Activated T-helper 1 cell treated with anti-CD3 and anti-CD28 coated beads, Interleukin-12 subunit alpha, Interleukin-12 subunit beta, Interleukin-2, Interleukin-4 antibody, amounts not matched to agents 30 ng/mL and 10 ng/mL and 1 ng/mL, durations not matched to agents 14 hours and 24 hours and 36 hours (primary cell): ENCODE data around the gene IGSF10. TPM values are rescaled to one million over a fixed set of nuclear protein-coding genes. Genes with fewer than 3 reads are reported as not detected.
"Not testable (repeated sequence)": the region's sequence is repeated elsewhere in the genome, so short reads cannot be mapped to it uniquely, and the experiment has no call there.

Experiments
- DNase-seq: peaks from one replicate; pipeline ENCODE4 v3.0.0; 2021; ENCODE audit warnings: low spot score
- H3K27ac Mint-ChIP-seq: one replicate; pipeline ENCODE4 v1.8.0; 2021; ENCODE audit warnings: mild to moderate bottlenecking, mixed read lengths
- H3K27me3 Mint-ChIP-seq: one replicate; pipeline ENCODE4 v1.8.0; 2022; ENCODE audit warnings: mild to moderate bottlenecking, moderate library complexity, mixed read lengths; ENCODE audit not compliant: insufficient read depth
- H3K36me3 Mint-ChIP-seq: one replicate; pipeline ENCODE4 v1.8.0; 2021; ENCODE audit warnings: low read depth, mixed read lengths
- H3K4me1 Mint-ChIP-seq: one replicate; pipeline ENCODE4 v1.8.0; 2021; ENCODE audit warnings: low read depth, mixed read lengths
- H3K4me3 Mint-ChIP-seq: one replicate; pipeline ENCODE4 v1.8.0; 2021; ENCODE audit warnings: mild to moderate bottlenecking, moderate library complexity, mixed read lengths
- H3K9me3 Mint-ChIP-seq: one replicate; pipeline ENCODE4 v1.8.0; 2021; ENCODE audit warnings: mixed read lengths
- intact Hi-C: fragments of 100-400 bp; cut with micrococcal nuclease; formaldehyde crosslinking; loops from one replicate; pipeline ENCODE4 v1.15.1; 2024
- total RNA-seq: library from RNA; stranded (reverse); gene quantifications from 2 replicates; pipeline ENCODE4 v1.2.3, GENCODE V29; 2022

IGSF10 gene, protein sequence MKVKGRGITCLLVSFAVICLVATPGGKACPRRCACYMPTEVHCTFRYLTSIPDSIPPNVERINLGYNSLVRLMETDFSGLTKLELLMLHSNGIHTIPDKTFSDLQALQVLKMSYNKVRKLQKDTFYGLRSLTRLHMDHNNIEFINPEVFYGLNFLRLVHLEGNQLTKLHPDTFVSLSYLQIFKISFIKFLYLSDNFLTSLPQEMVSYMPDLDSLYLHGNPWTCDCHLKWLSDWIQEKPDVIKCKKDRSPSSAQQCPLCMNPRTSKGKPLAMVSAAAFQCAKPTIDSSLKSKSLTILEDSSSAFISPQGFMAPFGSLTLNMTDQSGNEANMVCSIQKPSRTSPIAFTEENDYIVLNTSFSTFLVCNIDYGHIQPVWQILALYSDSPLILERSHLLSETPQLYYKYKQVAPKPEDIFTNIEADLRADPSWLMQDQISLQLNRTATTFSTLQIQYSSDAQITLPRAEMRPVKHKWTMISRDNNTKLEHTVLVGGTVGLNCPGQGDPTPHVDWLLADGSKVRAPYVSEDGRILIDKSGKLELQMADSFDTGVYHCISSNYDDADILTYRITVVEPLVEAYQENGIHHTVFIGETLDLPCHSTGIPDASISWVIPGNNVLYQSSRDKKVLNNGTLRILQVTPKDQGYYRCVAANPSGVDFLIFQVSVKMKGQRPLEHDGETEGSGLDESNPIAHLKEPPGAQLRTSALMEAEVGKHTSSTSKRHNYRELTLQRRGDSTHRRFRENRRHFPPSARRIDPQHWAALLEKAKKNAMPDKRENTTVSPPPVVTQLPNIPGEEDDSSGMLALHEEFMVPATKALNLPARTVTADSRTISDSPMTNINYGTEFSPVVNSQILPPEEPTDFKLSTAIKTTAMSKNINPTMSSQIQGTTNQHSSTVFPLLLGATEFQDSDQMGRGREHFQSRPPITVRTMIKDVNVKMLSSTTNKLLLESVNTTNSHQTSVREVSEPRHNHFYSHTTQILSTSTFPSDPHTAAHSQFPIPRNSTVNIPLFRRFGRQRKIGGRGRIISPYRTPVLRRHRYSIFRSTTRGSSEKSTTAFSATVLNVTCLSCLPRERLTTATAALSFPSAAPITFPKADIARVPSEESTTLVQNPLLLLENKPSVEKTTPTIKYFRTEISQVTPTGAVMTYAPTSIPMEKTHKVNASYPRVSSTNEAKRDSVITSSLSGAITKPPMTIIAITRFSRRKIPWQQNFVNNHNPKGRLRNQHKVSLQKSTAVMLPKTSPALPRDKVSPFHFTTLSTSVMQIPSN (N-terminal part only)
- total RNA-seq = not detected in 2 replicates

GRCh38 chr3:151460774-151461450 lies at the start of gene IGSF10:
Gene IGSF10, minus strand, starts transcription at chr3:151461061. Its CDS starts 2,352 bp downstream, at chr3:151458709.
- Mint-ChIP-seq H3K9me3 (no peaks in the 10 kb centered on the region), H3K4me3 (no peak within 1 kb of the TSS), H3K36me3 (no peaks in the 10 kb centered on the region), H3K27ac (no peak within 1 kb of the TSS), H3K4me1 (no peaks in the 10 kb centered on the region), H3K27me3 (peaks cover 34% of the 10 kb centered on the region)
- intact Hi-C loops = no loop called here
- no peak for DNase-seq

- H3K27me3 Mint-ChIP-seq, H3K36me3 Mint-ChIP-seq, intact Hi-C loops, H3K9me3 Mint-ChIP-seq, H3K4me1 Mint-ChIP-seq, H3K27ac Mint-ChIP-seq, DNase-seq, H3K4me3 Mint-ChIP-seq: not testable (repeated sequence)
These were observed 48.7 kb upstream of the IGSF10 start for GRCh38 chr3:151509468-151510135.

GRCh38 chr3:151504606-151505005 lies 43.7 kb upstream of the IGSF10 start:
- no peaks in the 10 kb centered on the region for H3K9me3 Mint-ChIP-seq
- intact Hi-C loops = no loop called here
- no peak overlapping the region for H3K4me3 Mint-ChIP-seq
- no peaks in the 10 kb centered on the region for H3K4me1 Mint-ChIP-seq
- DNase-seq = no peak
- H3K36me3 Mint-ChIP-seq = no peaks in the 10 kb centered on the region
- no peak overlapping the region for H3K27ac Mint-ChIP-seq
- no peaks in the 10 kb centered on the region for H3K27me3 Mint-ChIP-seq

DNA sequence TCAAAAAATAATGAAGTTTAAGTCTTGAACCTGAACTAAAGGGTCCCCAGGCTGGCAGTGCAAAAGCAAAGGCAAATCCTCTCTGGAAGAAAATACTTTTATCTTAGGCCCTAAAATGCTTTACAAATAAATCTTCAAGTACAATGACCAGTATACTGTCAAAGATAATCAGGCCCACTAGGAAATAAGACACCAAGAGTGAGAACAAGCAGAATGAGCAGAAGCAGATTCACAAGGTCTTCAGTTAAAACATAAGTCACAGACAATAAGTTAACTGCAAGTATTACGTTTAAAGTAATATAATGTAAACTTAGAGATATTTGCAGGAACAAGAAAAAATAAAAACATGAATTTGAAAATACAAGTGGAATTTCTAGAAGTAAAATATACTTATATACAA lies 42.2 kb upstream of the IGSF10 start:
- Mint-ChIP-seq H3K27ac (no peak overlapping the region), H3K27me3 (no peaks in the 10 kb centered on the region), H3K9me3 (no peaks in the 10 kb centered on the region), H3K36me3 (no peaks in the 10 kb centered on the region), H3K4me3 (no peak overlapping the region), H3K4me1 (no peaks in the 10 kb centered on the region)
- no peak for DNase-seq
- intact Hi-C loops = no loop called here

DNA sequence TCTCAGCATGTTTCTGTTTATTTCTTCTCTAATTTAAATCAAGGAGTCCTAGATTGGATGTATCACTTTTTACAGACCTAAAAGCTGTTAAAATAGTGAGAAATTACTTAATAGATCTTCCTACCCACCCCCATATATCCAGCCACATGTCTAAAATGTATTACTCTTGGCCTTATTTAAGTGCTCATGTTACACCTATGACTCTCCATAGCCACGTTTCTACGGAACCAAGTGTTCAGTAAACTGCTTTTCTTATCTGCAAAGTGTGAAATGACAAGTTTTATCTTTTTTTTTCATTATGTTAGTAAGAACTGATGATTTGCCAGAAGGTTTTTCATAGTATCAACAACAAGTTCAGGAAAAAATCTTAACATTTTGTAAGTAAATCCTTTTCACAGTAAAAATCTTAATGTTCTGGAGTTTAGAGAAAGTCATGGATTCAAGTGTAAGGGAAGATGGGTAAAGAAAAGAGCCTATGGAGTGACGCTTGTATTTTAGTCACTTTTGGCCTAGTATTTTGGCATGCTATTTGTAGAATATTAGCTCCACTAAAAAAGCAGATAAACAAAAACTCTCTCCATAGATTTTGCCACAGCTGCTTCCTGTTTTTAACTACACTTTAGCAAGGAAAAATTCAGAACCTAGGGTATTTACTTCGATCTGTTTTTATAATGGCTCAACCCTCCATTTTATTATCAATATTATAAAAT lies 41.2 kb upstream of the IGSF10 start:
- H3K4me1 Mint-ChIP-seq = no peaks in the 10 kb centered on the region
- intact Hi-C loops = no loop called here
- no peaks in the 10 kb centered on the region for H3K36me3 Mint-ChIP-seq

GRCh38 chr3:151501171-151501922 lies 40.5 kb upstream of the IGSF10 start:
- intact Hi-C loops = no loop called here
- no peaks in the 10 kb centered on the region for H3K36me3 Mint-ChIP-seq
- no peak for DNase-seq
- no peaks in the 10 kb centered on the region for H3K27me3 Mint-ChIP-seq
- no peak overlapping the region for H3K4me3 Mint-ChIP-seq
- no peak overlapping the region for H3K27ac Mint-ChIP-seq
- no peaks in the 10 kb centered on the region for H3K9me3 Mint-ChIP-seq
- no peaks in the 10 kb centered on the region for H3K4me1 Mint-ChIP-seq

More for the DNA sequence above, 41.2 kb upstream of the IGSF10 start:
- H3K27me3 Mint-ChIP-seq = no peaks in the 10 kb centered on the region
- no peaks in the 10 kb centered on the region for H3K9me3 Mint-ChIP-seq
- no peak overlapping the region for H3K4me3 Mint-ChIP-seq
- no peak for DNase-seq
- H3K27ac Mint-ChIP-seq = no peak overlapping the region

DNA sequence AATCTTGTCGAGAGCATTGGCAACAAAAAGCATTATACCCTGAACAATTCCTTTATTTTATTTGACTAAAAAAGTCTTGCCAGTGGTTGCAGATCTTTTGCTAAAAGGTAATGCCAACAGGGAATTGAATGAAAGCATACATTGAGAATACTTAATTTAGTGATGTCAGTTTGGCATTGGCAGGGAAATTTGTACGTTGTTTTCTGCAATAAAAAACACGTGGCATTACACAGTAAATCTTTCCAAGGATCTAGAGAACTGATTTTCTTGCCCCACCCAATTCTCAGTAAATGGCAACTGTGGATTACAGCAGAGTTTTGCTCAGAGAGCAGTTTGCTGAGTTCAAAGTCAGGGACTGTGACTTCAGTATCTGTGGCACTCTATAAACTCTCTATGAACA lies 38.3 kb upstream of the IGSF10 start:
- no peak for DNase-seq
- Mint-ChIP-seq H3K27ac (no peak overlapping the region), H3K27me3 (no peaks in the 10 kb centered on the region), H3K9me3 (no peaks in the 10 kb centered on the region), H3K4me1 (no peaks in the 10 kb centered on the region), H3K4me3 (no peak overlapping the region), H3K36me3 (no peaks in the 10 kb centered on the region)
- intact Hi-C loops = no loop called here

- H3K9me3 Mint-ChIP-seq = no peaks in the 10 kb centered on the region
- no peak overlapping the region for H3K4me3 Mint-ChIP-seq
- DNase-seq = no peak
- H3K27me3 Mint-ChIP-seq = no peaks in the 10 kb centered on the region
- H3K36me3 Mint-ChIP-seq = no peaks in the 10 kb centered on the region
- intact Hi-C loops = no loop called here
- H3K4me1 Mint-ChIP-seq = no peaks in the 10 kb centered on the region
- H3K27ac Mint-ChIP-seq = no peak overlapping the region
These were observed 30.7 kb upstream of the IGSF10 start for GRCh38 chr3:151491525-151491924.

DNA sequence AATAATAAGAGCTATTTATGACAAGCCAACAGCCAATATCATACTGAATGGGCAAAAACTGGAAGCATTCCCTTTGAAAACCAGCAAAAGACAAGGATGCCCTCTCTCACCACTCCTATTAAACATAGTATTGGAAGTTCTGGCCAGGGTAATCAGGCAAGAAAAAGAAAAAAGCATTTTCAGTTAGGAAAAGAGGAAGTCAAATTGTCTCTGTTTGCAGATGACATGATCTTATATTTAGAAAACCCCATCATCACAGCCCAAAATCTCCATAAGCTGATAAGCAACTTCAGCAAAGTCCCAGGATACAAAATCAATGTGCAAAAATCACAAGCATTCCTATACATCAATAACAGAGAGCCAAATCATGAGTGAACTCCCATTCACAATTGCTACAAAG lies 27.0 kb upstream of the IGSF10 start:
- DNase-seq, H3K27ac Mint-ChIP-seq, H3K9me3 Mint-ChIP-seq, H3K27me3 Mint-ChIP-seq, H3K36me3 Mint-ChIP-seq, H3K4me1 Mint-ChIP-seq, intact Hi-C loops, H3K4me3 Mint-ChIP-seq: not testable (repeated sequence)

DNA sequence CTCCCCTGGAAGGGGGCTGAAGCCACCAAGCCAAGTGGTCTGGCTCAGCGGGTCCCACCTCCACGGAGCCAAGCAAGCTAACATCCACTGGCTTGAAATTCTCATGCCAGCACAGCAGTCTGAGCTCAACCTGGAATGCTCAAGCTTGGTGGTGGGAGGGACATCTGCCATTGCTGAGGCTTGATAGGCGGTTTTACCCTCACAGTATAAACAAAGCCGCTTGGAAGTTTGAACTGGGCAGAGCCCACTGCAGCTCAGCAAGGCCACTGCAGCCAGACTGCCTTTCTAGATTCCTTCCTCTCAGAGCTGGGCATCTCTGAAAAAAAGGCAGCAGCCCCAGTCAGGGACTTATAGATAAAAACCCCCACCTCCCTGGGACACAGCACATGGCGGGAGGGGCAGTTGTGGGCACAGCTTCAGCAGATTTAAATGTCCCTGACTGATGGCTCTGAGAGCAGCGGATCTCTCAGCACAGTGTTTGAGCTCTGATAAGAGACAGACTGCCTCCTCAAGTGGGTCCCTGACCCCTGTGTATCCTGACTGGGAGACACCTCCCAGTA lies 23.2 kb upstream of the IGSF10 start:
- Mint-ChIP-seq H3K4me3 (no peak overlapping the region), H3K27ac (no peak overlapping the region), H3K36me3 (no peaks in the 10 kb centered on the region), H3K27me3 (no peaks in the 10 kb centered on the region), H3K4me1 (no peaks in the 10 kb centered on the region), H3K9me3 (peaks cover 10% of the 10 kb centered on the region)
- DNase-seq = no peak
- intact Hi-C loops = no loop called here

- no peak overlapping the region for H3K27ac Mint-ChIP-seq
- H3K27me3 Mint-ChIP-seq = no peaks in the 10 kb centered on the region
- intact Hi-C loops = no loop called here
- H3K4me3 Mint-ChIP-seq = no peak overlapping the region
- H3K4me1 Mint-ChIP-seq = no peaks in the 10 kb centered on the region
- H3K9me3 Mint-ChIP-seq = peaks cover 10% of the 10 kb centered on the region
- DNase-seq = no peak
- H3K36me3 Mint-ChIP-seq = no peaks in the 10 kb centered on the region
These were observed 22.6 kb upstream of the IGSF10 start for GRCh38 chr3:151483488-151483887.
